Astrocyte (in vitro differentiated cells and primary cell): ENCODE measurements around the gene BCKDHB. TPM values are rescaled to one million over a fixed set of nuclear protein-coding genes. Genes with fewer than 3 reads are reported as not detected.

Experiments
- DNase-seq: peaks from one replicate; pipeline ENCODE4 v3.0.0-alpha.2; 2010; ENCODE audit warnings: low read depth
- FAIRE-seq: peaks from 2 replicates; lab custom pipeline; 2011; peaks lifted over from hg19 to GRCh38; lab: Jason Lieb, UNC
- H2AFZ ChIP-seq: 2 replicates; pipeline ENCODE4 v1.6.0; 2012; ENCODE audit warnings: low read depth, low read length, inconsistent platforms
- H3K27ac ChIP-seq: 2 replicates; pipeline ENCODE4 v1.5.1; 2011; ENCODE audit warnings: low read depth, low read length, inconsistent platforms
- H3K27me3 ChIP-seq: 2 replicates; pipeline ENCODE4 v1.6.0; 2011; ENCODE audit warnings: low read length, inconsistent platforms; ENCODE audit not compliant: insufficient read depth
- H3K36me3 ChIP-seq: 2 replicates; pipeline ENCODE4 v1.5.1; 2011; ENCODE audit warnings: low read length, inconsistent platforms; ENCODE audit not compliant: insufficient read depth
- H3K4me1 ChIP-seq: 2 replicates; pipeline ENCODE4 v1.5.1; 2011; ENCODE audit warnings: low read length, inconsistent platforms; ENCODE audit not compliant: insufficient read depth
- H3K4me2 ChIP-seq: 2 replicates; pipeline ENCODE4 v1.6.0; 2012; ENCODE audit warnings: low read length, inconsistent platforms
- H3K4me3 ChIP-seq: 2 replicates; pipeline ENCODE4 v1.5.1; 2011; ENCODE audit warnings: low read depth, mild to moderate bottlenecking, low read length, inconsistent platforms; ENCODE audit not compliant: insufficient read depth
- H3K79me2 ChIP-seq: 2 replicates; pipeline ENCODE4 v1.6.0; 2012; ENCODE audit warnings: mild to moderate bottlenecking, low read length, inconsistent platforms; ENCODE audit not compliant: insufficient read depth
- H3K9ac ChIP-seq: 2 replicates; pipeline ENCODE4 v1.6.0; 2012; ENCODE audit warnings: mild to moderate bottlenecking, low read length, inconsistent platforms
- H3K9me3 ChIP-seq: 2 replicates; pipeline ENCODE4 v1.5.1; 2012; ENCODE audit warnings: low read depth, mild to moderate bottlenecking, low read length, inconsistent platforms; ENCODE audit not compliant: insufficient read depth
- H4K20me1 ChIP-seq: 2 replicates; pipeline ENCODE4 v1.6.0; 2012; ENCODE audit warnings: low read length, inconsistent platforms; ENCODE audit not compliant: insufficient read depth
- H3K27ac Mint-ChIP-seq: one replicate; pipeline ENCODE4 v1.8.0; 2021; ENCODE audit warnings: mild to moderate bottlenecking, mixed read lengths; ENCODE audit not compliant: unreplicated experiment
- H3K27me3 Mint-ChIP-seq: one replicate; pipeline ENCODE4 v1.8.0; 2021; ENCODE audit warnings: low read depth, mixed read lengths; ENCODE audit not compliant: unreplicated experiment
- H3K36me3 Mint-ChIP-seq: one replicate; pipeline ENCODE4 v1.8.0; 2021; ENCODE audit warnings: low read depth, mixed read lengths; ENCODE audit not compliant: unreplicated experiment
- H3K4me1 Mint-ChIP-seq: one replicate; pipeline ENCODE4 v1.8.0; 2021; ENCODE audit warnings: low read depth, mixed read lengths; ENCODE audit not compliant: unreplicated experiment
- H3K4me3 Mint-ChIP-seq: one replicate; pipeline ENCODE4 v1.8.0; 2021; ENCODE audit warnings: mild to moderate bottlenecking, moderate library complexity, mixed read lengths; ENCODE audit not compliant: unreplicated experiment
- H3K9me3 Mint-ChIP-seq: one replicate; pipeline ENCODE4 v1.8.0; 2021; ENCODE audit warnings: mild to moderate bottlenecking, mixed read lengths; ENCODE audit not compliant: unreplicated experiment
- EZH2 ChIP-seq: IDR thresholded peaks from 2 replicates; pipeline ENCODE4 v1.6.1; 2012; ENCODE audit warnings: mild to moderate bottlenecking, low read length, inconsistent platforms; ENCODE audit not compliant: insufficient read depth
- total RNA-seq: library from RNA; stranded (reverse); gene quantifications from 2 replicates; pipeline ENCODE4 v1.2.1, GENCODE V29; 2021
- TF ChIP-seq, protein P1 (sequence below): IDR thresholded peaks from 2 replicates; pipeline ENCODE4 v1.5.1; 2011; ENCODE audit warnings: low read depth, mild to moderate bottlenecking, inconsistent platforms, low read length, moderate library complexity; ENCODE audit not compliant: insufficient read depth

The BCKDHB gene
- total RNA-seq, 1 donor from 2014 or later: 18.4 TPM

- no peak overlapping the region for H3K27ac Mint-ChIP-seq
- H3K9ac ChIP-seq: no peak overlapping the region
- H3K27me3 Mint-ChIP-seq: no peaks in the 10 kb centered on the region
- TF ChIP-seq, protein P1, sequence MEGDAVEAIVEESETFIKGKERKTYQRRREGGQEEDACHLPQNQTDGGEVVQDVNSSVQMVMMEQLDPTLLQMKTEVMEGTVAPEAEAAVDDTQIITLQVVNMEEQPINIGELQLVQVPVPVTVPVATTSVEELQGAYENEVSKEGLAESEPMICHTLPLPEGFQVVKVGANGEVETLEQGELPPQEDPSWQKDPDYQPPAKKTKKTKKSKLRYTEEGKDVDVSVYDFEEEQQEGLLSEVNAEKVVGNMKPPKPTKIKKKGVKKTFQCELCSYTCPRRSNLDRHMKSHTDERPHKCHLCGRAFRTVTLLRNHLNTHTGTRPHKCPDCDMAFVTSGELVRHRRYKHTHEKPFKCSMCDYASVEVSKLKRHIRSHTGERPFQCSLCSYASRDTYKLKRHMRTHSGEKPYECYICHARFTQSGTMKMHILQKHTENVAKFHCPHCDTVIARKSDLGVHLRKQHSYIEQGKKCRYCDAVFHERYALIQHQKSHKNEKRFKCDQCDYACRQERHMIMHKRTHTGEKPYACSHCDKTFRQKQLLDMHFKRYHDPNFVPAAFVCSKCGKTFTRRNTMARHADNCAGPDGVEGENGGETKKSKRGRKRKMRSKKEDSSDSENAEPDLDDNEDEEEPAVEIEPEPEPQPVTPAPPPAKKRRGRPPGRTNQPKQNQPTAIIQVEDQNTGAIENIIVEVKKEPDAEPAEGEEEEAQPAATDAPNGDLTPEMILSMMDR: no peak
- TF ChIP-seq EZH2: no peak
- H3K4me2 ChIP-seq: no peak overlapping the region
- H4K20me1 ChIP-seq: no peaks in the 10 kb centered on the region
- H3K4me1 Mint-ChIP-seq: peaks cover 1% of the 10 kb centered on the region
- H3K27me3 ChIP-seq: no peaks in the 10 kb centered on the region
- no peaks in the 10 kb centered on the region for H3K79me2 ChIP-seq
- FAIRE-seq (no peak), DNase-seq (no peak)
- H3K9me3 ChIP-seq: no peaks in the 10 kb centered on the region
- H3K4me3 ChIP-seq: no peak overlapping the region
- H3K4me3 Mint-ChIP-seq: no peak overlapping the region
- H3K27ac ChIP-seq: no peak overlapping the region
- H3K9me3 Mint-ChIP-seq: no peaks in the 10 kb centered on the region
- H3K4me1 ChIP-seq: no peaks in the 10 kb centered on the region
- H3K36me3 ChIP-seq: no peaks in the 10 kb centered on the region
- no peak overlapping the region for H2AFZ ChIP-seq
- H3K36me3 Mint-ChIP-seq: no peaks in the 10 kb centered on the region
Measured at GRCh38 chr6:80333342-80333741, 226.9 kb downstream of the BCKDHB start.

DNA sequence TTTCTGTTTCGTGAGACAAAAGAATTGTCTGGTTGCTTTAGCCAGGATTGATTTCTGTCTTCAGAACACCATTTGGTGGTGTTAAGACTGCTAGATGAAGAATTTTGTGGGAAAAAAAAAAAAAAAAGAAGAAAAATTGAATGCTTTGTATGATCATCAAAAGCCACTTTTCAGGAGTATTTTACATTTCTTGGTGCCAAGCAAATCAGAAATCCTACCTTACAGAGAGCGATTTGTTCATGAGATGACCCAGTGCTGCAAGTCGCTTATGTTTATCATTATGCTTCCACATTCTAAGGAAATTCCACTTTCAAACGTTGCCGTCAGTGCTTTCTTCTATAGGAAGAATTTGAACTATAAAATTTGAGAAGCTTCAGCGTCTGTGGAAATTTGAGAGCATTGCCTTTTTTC lies 228.7 kb downstream of the BCKDHB start:
- no peaks in the 10 kb centered on the region for H3K9me3 ChIP-seq
- no peaks in the 10 kb centered on the region for H3K27me3 ChIP-seq
- no peaks in the 10 kb centered on the region for H4K20me1 ChIP-seq
- no peak for FAIRE-seq
- H3K4me3 ChIP-seq: no peak overlapping the region
- Mint-ChIP-seq H3K9me3 (no peaks in the 10 kb centered on the region), H3K4me3 (peak overlapping the region; percentile 58), H3K36me3 (no peaks in the 10 kb centered on the region), H3K27me3 (no peaks in the 10 kb centered on the region), H3K4me1 (no peaks in the 10 kb centered on the region), H3K27ac (peak overlapping the region; percentile 41)
- H3K36me3 ChIP-seq: no peaks in the 10 kb centered on the region
- H3K27ac ChIP-seq: no peak overlapping the region
- H3K9ac ChIP-seq: no peak overlapping the region
- no peak overlapping the region for H2AFZ ChIP-seq
- H3K4me2 ChIP-seq: peak overlapping the region; percentile 50
- DNase-seq: no peak
- H3K4me1 ChIP-seq: no peaks in the 10 kb centered on the region
- H3K79me2 ChIP-seq: no peaks in the 10 kb centered on the region
- TF ChIP-seq, protein P1: no peak
- no peak for TF ChIP-seq EZH2

DNA sequence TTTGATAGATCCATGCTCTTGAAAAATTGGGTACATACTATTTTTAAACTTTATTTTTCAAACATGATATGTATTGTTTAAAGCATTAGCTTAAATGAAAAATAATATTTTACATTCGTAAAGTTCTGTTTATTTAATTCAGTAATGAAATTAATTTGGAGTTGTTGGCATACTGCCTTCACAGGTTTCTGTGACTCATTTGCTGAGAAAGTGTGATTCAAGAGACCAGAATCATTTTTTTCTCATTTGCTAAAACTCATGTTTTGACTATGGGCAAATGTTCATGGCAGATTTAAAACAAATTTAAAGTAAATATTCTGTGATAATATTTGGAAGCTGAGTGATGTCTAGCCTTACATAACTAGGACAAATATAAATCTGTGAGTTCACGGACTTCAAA lies 230.4 kb downstream of the BCKDHB start:
- Histone ChIP-seq H3K4me2 (no peak overlapping the region), H3K4me1 (peaks cover 3% of the 10 kb centered on the region), H4K20me1 (no peaks in the 10 kb centered on the region), H3K36me3 (no peaks in the 10 kb centered on the region), H3K9me3 (no peaks in the 10 kb centered on the region), H2AFZ (no peak overlapping the region), H3K4me3 (no peak overlapping the region), H3K27ac (no peak overlapping the region), H3K9ac (no peak overlapping the region), H3K79me2 (no peaks in the 10 kb centered on the region), H3K27me3 (no peaks in the 10 kb centered on the region)
- peaks cover 4% of the 10 kb centered on the region for H3K4me1 Mint-ChIP-seq
- no peak overlapping the region for H3K27ac Mint-ChIP-seq
- no peak overlapping the region for H3K4me3 Mint-ChIP-seq
- FAIRE-seq: no peak
- H3K27me3 Mint-ChIP-seq: no peaks in the 10 kb centered on the region
- no peaks in the 10 kb centered on the region for H3K36me3 Mint-ChIP-seq
- no peaks in the 10 kb centered on the region for H3K9me3 Mint-ChIP-seq
- no peak for DNase-seq
- TF ChIP-seq EZH2: no peak
- TF ChIP-seq, protein P1: no peak
